Measurements from ENCODE around the gene ATP5PF.
"Not testable (repeated sequence)": the region's sequence is repeated elsewhere in the genome, so short reads cannot be mapped to it uniquely, and the experiment has no call there.

ATP5PF gene

DNA sequence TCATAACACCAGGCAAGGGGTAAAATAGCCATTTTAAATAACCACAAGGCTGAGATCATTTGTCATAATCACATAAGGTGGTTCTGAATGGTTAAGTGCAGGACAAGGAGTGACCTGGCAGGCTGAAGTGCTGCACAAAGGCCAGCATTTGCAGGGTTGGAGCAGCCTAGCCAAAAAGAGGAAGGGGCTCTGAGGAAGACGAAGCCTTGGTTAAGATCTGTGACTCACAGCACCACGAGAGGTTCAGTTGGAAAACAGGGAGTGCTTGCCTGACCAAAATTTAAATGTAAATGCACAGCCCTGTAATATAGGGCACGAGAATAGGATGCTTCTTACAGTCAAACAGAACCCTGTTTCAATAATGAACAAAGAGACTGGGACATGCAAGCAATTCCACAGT, 12.1 kb downstream of the ATP5PF start:
- no peak for DNase-seq (ENCODE audit: low spot score)

DNA sequence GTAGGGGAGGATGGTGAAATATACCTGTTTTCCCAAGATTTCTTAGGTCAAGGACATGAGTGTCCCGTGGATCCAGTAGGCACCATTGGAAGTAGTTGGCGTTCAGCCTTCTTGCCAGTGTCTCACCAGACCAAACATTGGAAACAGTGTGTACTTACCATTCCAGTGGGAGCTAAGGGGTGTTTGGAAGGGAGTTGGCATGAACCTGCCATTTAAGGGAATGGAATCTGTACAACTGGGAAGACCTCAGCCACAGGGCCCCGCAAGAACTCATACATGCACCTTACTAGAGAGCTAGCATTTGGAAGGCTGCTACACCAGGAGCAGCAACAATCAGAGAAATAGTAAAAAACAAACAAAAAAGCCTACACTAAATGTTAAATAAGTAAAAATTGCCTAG, 12.7 kb downstream of the ATP5PF start:
- no peak for DNase-seq (ENCODE audit: low spot score)

DNA sequence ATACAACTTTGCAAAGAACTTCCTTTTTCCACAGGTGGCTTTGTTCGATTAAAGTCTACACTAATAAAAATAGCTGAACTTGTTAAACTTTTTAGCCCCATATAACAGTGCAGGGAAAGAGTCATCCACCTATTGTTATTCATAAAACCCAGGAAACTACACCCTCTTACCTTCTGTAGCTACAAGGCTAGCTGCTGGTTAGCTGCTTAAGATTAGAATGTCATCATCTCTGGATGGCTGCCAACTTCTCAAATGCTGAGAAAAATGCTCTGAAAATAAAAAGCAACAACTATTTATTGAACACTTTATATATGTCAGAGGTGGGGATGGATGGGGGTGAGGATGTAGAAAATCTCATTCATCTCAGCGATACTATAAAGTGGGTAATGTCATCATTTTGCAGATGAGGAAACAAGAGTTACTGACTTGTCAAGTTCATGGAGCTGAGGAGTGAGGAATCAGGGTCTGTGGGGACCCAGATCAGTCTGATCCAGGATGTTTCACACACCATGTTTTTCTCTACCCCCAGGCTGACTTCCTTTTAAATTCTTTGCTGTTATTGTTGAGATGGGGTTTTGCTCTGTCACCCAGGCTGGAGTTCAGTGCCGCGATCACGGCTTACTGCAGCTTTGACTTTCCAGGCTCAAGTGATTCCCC, 17.1 kb downstream of the ATP5PF start:
- DNase-seq (ENCODE audit: low spot score): no peak

DNA sequence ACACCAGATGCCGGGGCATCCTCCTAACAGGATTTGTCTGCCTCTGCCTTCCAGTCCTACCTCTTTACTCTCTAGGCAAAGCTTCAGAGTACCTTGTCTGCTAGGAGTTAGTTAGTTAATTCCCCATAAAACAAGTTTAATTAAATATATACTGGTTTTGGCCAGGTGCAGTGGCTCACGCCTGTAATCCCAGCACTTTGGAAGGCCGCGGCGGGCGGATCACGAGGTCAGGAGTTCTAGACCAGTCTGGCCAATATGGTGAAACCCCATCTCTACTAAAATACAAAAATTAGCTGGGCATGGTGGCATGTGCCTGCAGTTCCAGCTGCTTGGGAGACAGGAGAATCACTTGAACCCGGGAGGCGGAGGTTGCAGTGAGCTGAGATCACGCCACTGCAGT, 20.6 kb downstream of the ATP5PF start:
- not testable (repeated sequence) for DNase-seq (ENCODE audit: low spot score)

DNA sequence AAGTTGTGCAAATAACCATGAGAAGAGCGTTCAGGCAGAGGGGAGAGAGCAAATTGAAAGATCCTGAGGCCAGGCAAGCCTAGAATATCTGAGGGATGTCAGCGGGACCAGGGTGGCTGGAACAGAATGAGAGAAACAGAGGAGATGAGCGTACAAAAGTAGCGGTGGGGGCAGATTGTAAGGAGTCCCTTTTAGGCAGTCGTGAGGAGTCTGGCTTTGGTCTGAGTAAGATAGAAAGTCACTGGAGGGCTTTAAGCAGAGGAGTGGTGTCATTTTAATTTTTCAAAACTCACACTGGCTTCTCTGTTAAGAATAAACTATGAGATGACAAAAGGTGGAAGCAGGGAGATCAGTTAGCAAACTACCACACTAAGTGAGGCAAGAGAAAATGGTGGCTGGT, 24.2 kb downstream of the ATP5PF start:
- no peak for DNase-seq (ENCODE audit: low spot score)

DNA sequence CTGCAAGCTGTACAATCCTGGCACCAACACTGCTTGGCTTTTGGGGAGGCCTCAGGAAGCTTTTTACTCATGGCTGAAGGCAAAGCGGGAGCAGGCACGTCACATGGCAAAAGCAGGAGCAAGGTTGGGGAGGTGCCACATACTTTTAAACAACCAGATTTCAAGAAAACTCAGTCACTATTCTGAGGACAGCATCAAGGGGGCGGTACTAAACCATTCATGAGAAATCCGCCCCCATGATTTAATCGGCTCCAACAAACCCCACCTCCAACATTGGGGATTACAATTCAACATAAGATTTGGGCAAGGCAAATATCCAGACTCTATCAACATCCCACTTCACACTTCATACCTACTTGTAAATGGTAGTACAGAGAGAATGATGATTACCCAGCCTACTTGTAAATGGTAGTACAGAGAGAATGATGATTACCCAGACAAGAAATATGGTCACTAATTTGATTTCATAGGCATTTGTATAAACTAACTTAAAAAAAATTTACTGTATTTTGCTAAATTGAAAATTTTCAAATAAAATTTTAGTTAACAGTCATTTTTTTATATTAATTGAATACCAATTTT, 24.9 kb downstream of the ATP5PF start:
- no peak for DNase-seq (ENCODE audit: low spot score)

DNA sequence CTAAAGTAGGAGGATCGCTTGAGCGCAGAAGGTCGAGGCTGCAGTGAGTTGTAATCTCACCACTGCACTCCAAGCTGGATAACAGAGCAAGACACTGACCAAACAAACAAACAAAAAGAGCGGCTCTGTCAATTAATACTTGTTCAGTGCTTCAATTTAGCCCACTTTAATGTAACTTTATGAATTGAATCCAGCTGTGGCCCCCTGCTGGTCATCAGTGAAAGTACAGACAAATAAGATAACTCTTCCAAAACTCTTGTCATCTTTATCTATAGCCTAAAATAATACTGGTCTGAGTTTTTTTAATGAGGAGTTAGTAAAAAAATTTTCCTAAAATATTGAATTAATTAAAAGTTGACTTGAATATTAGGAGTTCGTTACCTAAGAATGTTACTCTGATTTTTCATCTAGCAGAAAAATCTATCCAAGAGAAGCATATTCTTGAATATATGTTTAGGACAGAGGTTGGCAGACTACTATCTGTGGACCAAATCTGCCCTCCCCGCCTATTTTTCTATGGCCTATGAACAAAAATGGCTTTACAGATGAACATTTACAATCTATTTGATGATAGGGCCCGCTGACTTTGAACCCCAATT, 26.1 kb downstream of the ATP5PF start:
- DNase-seq (ENCODE audit: low spot score): no peak

DNA sequence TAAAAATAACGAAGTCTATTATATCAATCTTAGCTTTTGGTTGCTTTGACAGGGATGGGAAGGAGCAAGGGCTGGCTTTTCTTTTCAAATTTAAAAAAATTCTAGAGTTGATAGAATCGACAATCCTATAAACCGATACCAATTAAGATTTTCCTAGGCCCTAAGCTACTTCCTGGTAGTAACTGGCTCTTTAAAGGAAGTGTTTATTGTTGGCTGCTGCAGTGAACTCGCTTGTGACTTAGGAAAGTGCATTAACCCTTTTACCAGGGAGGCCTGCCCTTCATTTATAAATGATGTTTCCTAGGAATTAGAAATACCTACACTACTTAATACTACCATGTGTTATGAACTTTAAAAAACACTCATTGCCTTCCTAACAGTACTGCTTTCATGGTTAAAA, 33.2 kb downstream of the ATP5PF start:
- DNase-seq (ENCODE audit: low spot score): no peak

DNA sequence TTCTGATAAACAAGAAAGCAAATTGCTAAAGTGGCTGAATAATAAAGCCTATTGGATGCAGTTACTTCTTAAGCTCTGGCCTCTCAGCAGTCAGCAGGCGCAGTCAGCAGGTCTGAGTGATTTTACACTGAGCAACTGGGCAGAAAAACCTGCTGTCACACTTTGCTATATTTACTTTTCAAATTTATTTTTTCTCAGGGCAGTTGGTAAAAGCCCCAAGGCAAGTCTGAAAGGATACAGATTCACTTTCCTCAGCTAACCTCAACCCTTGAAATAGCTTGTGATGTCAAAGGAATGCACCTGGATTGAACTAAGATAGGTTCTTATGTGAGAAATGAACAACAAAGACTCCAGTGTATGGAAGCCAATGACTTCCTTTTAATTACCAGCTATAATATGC, 34.0 kb downstream of the ATP5PF start:
- no peak for DNase-seq (ENCODE audit: low spot score)

DNA sequence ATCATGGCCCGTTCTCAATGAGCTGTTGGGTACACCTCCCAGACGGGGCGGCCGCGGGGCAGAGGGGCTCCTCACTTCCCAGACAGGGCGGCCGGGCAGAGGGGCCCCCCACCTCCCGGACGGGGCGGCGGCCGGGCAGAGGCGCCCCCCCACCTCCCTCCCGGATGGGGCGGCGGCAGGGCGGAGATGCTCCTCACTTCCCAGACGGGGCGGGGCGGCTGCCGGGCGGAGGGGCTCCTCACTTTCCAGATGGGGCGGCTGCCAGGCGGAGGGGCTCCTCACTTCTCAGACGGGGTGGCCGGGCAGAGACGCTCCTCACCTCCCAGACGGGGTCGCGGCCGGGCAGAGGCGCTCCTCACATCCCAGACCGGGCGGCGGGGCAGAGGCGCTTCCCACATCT, 39.2 kb downstream of the ATP5PF start:
- DNase-seq (ENCODE audit: low spot score): not testable (repeated sequence)

DNA sequence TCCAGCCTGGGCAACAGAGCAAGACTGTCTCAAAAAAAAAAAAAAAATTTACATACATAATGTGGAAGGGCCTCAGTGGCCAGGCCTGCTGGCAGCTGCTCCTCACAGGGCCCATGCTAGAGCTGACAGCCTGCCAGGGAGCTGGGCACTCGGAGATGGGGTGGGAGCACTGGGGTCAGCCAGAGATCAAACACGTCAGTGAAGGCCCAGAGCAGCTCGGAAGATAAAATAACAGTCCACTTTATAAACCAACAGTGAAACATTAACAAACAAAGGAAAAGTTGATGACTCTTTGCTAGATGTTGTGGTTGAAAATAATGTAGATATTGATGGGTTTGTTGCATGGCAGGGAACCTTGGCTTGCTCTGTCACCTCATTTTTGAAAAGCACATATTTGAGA, 42.7 kb downstream of the ATP5PF start:
- DNase-seq (ENCODE audit: low spot score): no peak

DNA sequence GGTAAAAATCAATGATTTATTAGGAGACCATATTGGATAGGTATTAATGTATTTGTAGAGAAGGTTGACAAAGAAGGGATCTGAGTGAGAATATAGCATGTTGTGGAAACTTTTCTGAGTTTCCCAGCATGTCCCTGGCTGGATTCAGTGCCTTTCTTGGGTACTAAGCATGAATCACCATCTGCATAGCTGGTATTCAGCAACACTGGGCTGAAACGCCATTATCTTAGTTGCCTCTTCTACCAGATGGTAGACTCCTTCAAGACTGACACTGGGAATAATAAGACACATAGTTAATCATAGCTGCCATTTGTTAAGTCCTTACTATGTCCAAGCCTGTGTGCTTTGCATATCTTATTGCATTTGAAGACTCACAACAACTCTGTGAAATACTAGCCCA, 45.5 kb downstream of the ATP5PF start:
- DNase-seq (ENCODE audit: low spot score): no peak

DNA sequence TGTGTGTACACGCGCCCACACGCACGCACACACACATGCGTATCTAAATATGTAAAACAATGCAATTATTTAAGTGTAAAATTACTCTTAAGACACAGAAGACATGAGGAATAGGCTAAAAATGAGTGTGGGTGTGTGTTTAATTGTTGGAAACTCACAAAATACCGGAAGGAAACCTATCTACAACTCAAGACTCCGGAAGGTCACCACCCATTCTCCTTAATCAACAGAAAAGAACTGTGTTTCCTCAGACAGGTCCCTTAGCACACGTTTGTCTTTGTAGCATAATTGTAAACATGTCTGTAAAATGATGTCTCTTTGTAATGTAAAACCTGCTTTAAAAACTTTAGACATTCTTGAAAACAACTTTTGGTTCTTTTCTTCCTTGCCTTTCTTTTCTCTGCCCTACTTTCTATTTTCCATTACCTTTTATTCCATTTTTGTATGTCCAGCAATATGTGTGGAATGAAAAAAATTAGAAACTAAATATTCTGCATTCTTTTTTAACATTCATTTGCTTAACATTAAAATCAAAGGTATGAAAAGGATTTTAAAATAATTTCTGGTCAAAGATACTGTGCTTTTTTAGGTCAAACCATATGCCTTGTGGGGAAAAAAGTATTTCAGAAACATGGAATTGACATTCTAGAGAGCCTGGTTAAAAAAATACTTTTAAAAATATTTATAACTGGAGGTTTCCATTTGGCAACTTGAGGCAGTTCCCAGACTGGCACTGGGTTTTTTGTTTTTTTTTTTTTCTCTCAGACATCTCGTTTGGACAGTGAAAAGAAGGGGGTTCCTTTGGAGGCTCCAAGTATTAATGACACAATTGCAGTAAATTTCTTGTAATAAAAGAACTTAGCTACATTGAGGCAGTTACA, 46.2 kb downstream of the ATP5PF start:
- no peak for DNase-seq (ENCODE audit: low spot score)

DNA sequence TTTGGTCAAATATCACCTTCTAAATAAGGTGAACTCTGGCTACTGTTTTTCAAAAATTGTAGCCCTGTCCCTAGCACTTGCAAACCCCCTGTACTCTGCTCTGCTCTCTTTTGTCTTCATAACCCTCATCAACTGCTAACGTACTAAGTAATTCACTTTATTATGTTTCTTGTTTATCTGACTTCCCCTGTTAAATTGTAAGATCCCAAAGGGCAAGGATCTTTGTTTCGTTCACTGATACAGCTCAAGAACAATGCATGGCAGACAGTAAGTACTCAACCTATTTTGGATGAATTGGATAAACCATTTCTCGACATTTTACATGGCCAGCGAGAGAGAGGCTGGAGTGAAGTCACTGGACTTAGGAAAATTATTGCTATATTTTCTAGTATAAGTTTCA, 46.9 kb downstream of the ATP5PF start:
- DNase-seq (ENCODE audit: low spot score): no peak

DNA sequence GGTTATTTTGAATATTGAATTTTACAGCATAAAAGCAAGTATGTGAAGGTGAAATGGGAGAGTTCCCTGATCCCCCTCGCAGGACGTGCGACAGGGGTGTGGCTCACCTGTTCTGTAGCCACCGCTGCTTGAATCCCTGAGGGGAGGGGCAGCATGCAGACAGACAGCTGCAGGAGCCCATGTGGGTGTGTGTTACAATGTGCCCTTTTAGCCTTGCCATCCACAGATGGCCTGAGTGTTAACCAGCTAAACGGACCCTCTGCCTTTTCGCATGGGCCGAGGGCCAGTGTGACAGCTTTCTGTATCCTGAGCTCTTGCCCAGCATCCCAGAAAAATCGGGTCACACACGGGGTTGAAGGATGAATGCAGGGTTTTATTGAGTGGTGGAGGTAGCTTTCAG, 52.3 kb downstream of the ATP5PF start:
- DNase-seq (ENCODE audit: low spot score): no peak

DNA sequence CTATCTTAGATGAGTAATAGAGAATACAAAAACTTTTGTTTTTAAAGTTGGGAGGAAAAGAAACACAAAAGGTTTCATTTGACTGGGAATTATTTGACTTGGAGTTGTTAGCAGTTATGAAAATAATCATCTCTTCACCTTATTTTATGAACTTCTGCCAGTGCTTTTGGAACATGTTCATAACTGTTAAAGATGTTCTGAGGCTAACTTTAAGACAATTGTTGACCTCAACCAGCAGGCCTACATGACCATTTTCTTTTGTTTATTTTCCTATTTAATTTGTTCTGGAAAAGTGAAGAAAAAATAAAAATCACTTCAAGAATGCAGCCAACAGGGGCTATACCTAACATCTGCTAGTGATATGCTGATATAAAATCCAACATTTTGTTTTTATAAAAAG, 58.3 kb downstream of the ATP5PF start:
- no peak for DNase-seq (ENCODE audit: low spot score)
